ENCODE measurements around the gene PPP1R37. TPM values are rescaled to one million over a fixed set of nuclear protein-coding genes. Genes with fewer than 3 reads are reported as not detected.

The PPP1R37 gene
- polyA plus RNA-seq, 3 donors = 0.10 to 11.8 (median 0.22) TPM

- intact Hi-C loops (cut with micrococcal nuclease) = no loop called here
- Mint-ChIP-seq H3K9me3 (peaks cover 0 to 12% (median 0%) of the 10 kb centered on the region in 7 donors), H3K36me3 (no peaks in the 10 kb centered on the region), H3K27me3 (ENCODE audit: low read depth in 3 of 3) (peaks cover 0 to 4% (median 2%) of the 10 kb centered on the region in 3 donors), H3K4me3 (no peak overlapping the region), H3K4me1 (peaks cover 2% of the 10 kb centered on the region), H3K27ac (no peak overlapping the region)
- no peak overlapping the region for H3K9ac ChIP-seq (ENCODE audit: insufficient read depth, low read length, poor library complexity, severe bottlenecking)
- no peak overlapping the region for H3K4me2 ChIP-seq (replicated peaks; ENCODE audit: extremely low read depth, low read length, poor library complexity, severe bottlenecking)
- H3K36me3 ChIP-seq (replicated peaks in 1 of 2; ENCODE audit: control insufficient read depth in 1 of 2, insufficient read depth in 2 of 2, low read length in 2 of 2) = no peaks in the 10 kb centered on the region
- H3K27ac ChIP-seq (ENCODE audit: low read depth in 1 of 2, low read length in 2 of 2) = no peak overlapping the region
- no peaks in the 10 kb centered on the region for H3K27me3 ChIP-seq (ENCODE audit: control insufficient read depth in 2 of 2, insufficient read depth in 2 of 2, low read length in 2 of 2)
- no peaks in the 10 kb centered on the region for H3K4me1 ChIP-seq (ENCODE audit: control insufficient read depth in 1 of 2, insufficient read depth in 2 of 2, low read length in 2 of 2)
- no peak overlapping the region for H3K4me3 ChIP-seq (replicated peaks in 1 of 3; ENCODE audit: low read depth in 2 of 3, low read length in 3 of 3)
- H3K9me3 ChIP-seq (replicated peaks in 1 of 2; ENCODE audit: control insufficient read depth in 1 of 2, insufficient read depth in 1 of 2, low read length in 2 of 2) = no peaks in the 10 kb centered on the region
- DNase-seq = no peak
- TF ChIP-seq CTCF (IDR thresholded peaks at IDR 0.05) = no peak
- H2AFZ ChIP-seq (ENCODE audit: insufficient read depth, low read depth, low read length, poor library complexity, severe bottlenecking) = no peak overlapping the region
- H4K20me1 ChIP-seq (ENCODE audit: insufficient read depth, low read length) = no peaks in the 10 kb centered on the region
- H3K79me2 ChIP-seq (ENCODE audit: insufficient read depth, low read length) = no peaks in the 10 kb centered on the region
- 100% methylated on average over 1 of the region's 4 CpGs for WGBS (ENCODE audit: insufficient coverage)
Observed at GRCh38 chr19:45191375-45191774, 98.4 kb downstream of the PPP1R37 start.

DNA sequence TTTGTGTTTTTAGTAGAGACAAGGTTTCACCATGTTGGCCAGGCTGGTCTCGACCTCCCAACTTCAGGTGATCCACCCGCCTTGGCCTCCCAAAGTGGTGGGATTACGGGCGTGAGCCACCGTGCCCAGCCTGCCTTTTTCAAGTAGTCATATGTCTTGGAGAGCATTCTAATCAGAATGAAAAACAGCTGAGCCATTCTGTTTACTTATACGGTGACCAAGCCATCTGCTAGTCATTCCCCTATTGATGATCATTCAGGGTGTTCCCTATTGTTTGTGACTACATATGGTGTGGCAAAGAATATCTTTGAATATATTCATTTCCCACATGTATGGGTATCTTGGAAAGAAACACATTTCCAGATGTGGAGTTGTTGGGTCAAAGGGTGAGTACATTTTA is 102.8 kb downstream of the PPP1R37 start:
- Histone ChIP-seq H3K4me1 (ENCODE audit: control insufficient read depth in 1 of 2, insufficient read depth in 2 of 2, low read length in 2 of 2) (no peaks in the 10 kb centered on the region), H3K79me2 (ENCODE audit: insufficient read depth, low read length) (no peaks in the 10 kb centered on the region), H3K27me3 (ENCODE audit: control insufficient read depth in 2 of 2, insufficient read depth in 2 of 2, low read length in 2 of 2) (no peaks in the 10 kb centered on the region), H3K4me2 (replicated peaks; ENCODE audit: extremely low read depth, low read length, poor library complexity, severe bottlenecking) (no peak overlapping the region), H3K4me3 (replicated peaks in 1 of 3; ENCODE audit: low read depth in 2 of 3, low read length in 3 of 3) (no peak overlapping the region), H3K9me3 (replicated peaks in 1 of 2; ENCODE audit: control insufficient read depth in 1 of 2, insufficient read depth in 1 of 2, low read length in 2 of 2) (no peaks in the 10 kb centered on the region), H3K27ac (ENCODE audit: low read depth in 1 of 2, low read length in 2 of 2) (no peak overlapping the region), H2AFZ (ENCODE audit: insufficient read depth, low read depth, low read length, poor library complexity, severe bottlenecking) (no peak overlapping the region), H3K9ac (ENCODE audit: insufficient read depth, low read length, poor library complexity, severe bottlenecking) (no peak overlapping the region), H3K36me3 (replicated peaks in 1 of 2; ENCODE audit: control insufficient read depth in 1 of 2, insufficient read depth in 2 of 2, low read length in 2 of 2) (no peaks in the 10 kb centered on the region), H4K20me1 (ENCODE audit: insufficient read depth, low read length) (no peaks in the 10 kb centered on the region)
- H3K4me3 Mint-ChIP-seq = no peak overlapping the region
- WGBS (ENCODE audit: insufficient coverage) = 100% methylated on average over 5 of the region's 6 CpGs
- H3K4me1 Mint-ChIP-seq = no peaks in the 10 kb centered on the region
- no peaks in the 10 kb centered on the region for H3K9me3 Mint-ChIP-seq
- intact Hi-C loops (cut with micrococcal nuclease) = no loop called here
- H3K27me3 Mint-ChIP-seq (ENCODE audit: low read depth in 3 of 3) = peaks cover 0 to 7% (median 3%) of the 10 kb centered on the region in 3 donors
- no peak for TF ChIP-seq CTCF (IDR thresholded peaks at IDR 0.05)
- peak overlapping the region in 2 of 7 donors; percentile 46 to 70 for H3K27ac Mint-ChIP-seq
- no peaks in the 10 kb centered on the region for H3K36me3 Mint-ChIP-seq
- DNase-seq = no peak

Small RNA genes within 50 kb of the gene (small RNA-seq; reads per million reads assigned to genes)
- gene RNU6-611P (ENCODE audit: insufficient read length, low read depth) = not detected

Other genes with a start within 250 kb of the PPP1R37 start
- gene NECTIN2, start 246.9 kb upstream of the PPP1R37 start, polyA plus RNA-seq = 10 to 100 TPM in 1 of 3 donors, 1 to 10 TPM in 2; 5.6 to 18.2 (median 9.3) TPM
- 10 to 100 TPM; 15.0 to 25.4 (median 16.4) TPM for gene TOMM40, start 201.9 kb upstream of the PPP1R37 start, polyA plus RNA-seq
- gene APOE, start 187.4 kb upstream of the PPP1R37 start, polyA plus RNA-seq = 1 to 10 TPM in 1 of 3 donors, under 1 TPM in 1, not detected in 1; 0.30 to 1.0 TPM
- gene APOC1, start 178.6 kb upstream of the PPP1R37 start, polyA plus RNA-seq = under 1 TPM in 1 of 3 donors, not detected in 2; 0.20 TPM
- not detected for gene APOC4, start 150.9 kb upstream of the PPP1R37 start, polyA plus RNA-seq
- gene APOC2, start 147.1 kb upstream of the PPP1R37 start, polyA plus RNA-seq = not detected
- 10 to 100 TPM; 14.7 to 84.3 (median 20.0) TPM for gene CLPTM1, start 137.8 kb upstream of the PPP1R37 start, polyA plus RNA-seq
- 10 to 100 TPM; 32.3 to 35.0 (median 34.4) TPM for gene RELB, start 91.7 kb upstream of the PPP1R37 start, polyA plus RNA-seq
- gene CLASRP, start 54.1 kb upstream of the PPP1R37 start, polyA plus RNA-seq = 100 to 1,000 TPM in 1 of 3 donors, 1 to 10 TPM in 2; 2.2 to 152 (median 4.1) TPM
- 1 to 10 TPM; 3.8 to 7.2 (median 6.5) TPM for gene ZNF296, start 16.7 kb upstream of the PPP1R37 start, polyA plus RNA-seq
- 10 to 100 TPM; 67.6 to 83.4 (median 78.4) TPM for gene GEMIN7, start 13.9 kb upstream of the PPP1R37 start, polyA plus RNA-seq
- under 1 TPM in 1 of 3 donors, not detected in 2; 0.11 TPM for gene NKPD1, start 67.8 kb downstream of the PPP1R37 start, polyA plus RNA-seq
- 10 to 100 TPM; 49.7 to 82.7 (median 63.4) TPM for gene TRAPPC6A, start 85.1 kb downstream of the PPP1R37 start, polyA plus RNA-seq
- 1 to 10 TPM; 2.9 to 6.7 (median 4.7) TPM for gene BLOC1S3, start 85.6 kb downstream of the PPP1R37 start, polyA plus RNA-seq
- gene EXOC3L2, start 152.2 kb downstream of the PPP1R37 start, polyA plus RNA-seq = not detected
- gene MARK4, start 158.1 kb downstream of the PPP1R37 start, polyA plus RNA-seq = 10 to 100 TPM in 1 of 3 donors, under 1 TPM in 2; 0.59 to 18.4 (median 0.69) TPM
- gene CKM, start 229.7 kb downstream of the PPP1R37 start, polyA plus RNA-seq = under 1 TPM; 0.17 to 0.50 (median 0.24) TPM
- gene KLC3, start 247.6 kb downstream of the PPP1R37 start, polyA plus RNA-seq = not detected